Mucosa of rectum (tissue), 2 donors: ENCODE data around the gene ZFAND3.

Experiments used
- H3K27ac ChIP-seq, 2 donors: one replicate each; pipeline ENCODE4 v1.7.0; 2013; ENCODE audit warnings: inconsistent platforms in 2 of 2, low read depth in 2 of 2, low read length in 2 of 2
- H3K27me3 ChIP-seq, 2 donors: one replicate each; pipeline ENCODE4 v1.7.0; 2013; ENCODE audit warnings: low read length in 2 of 2; ENCODE audit not compliant: control insufficient read depth in 2 of 2, insufficient read depth in 2 of 2
- H3K36me3 ChIP-seq, 2 donors: one replicate each; pipeline ENCODE4 v1.7.0; 2013; ENCODE audit warnings: low read length in 2 of 2; ENCODE audit not compliant: control insufficient read depth in 2 of 2, insufficient read depth in 2 of 2
- H3K4me1 ChIP-seq, 2 donors: one replicate each; pipeline ENCODE4 v1.7.0; 2013; ENCODE audit warnings: low read length in 2 of 2, mild to moderate bottlenecking in 1 of 2; ENCODE audit not compliant: control insufficient read depth in 2 of 2, insufficient read depth in 2 of 2
- H3K4me3 ChIP-seq, 2 donors: one replicate each; pipeline ENCODE4 v1.7.0; 2013; ENCODE audit warnings: low read length in 2 of 2
- H3K9ac ChIP-seq, 2 donors: one replicate each; pipeline ENCODE4 v1.7.0; 2013; ENCODE audit warnings: low read length in 2 of 2, low read depth in 1 of 2, mild to moderate bottlenecking in 1 of 2
- H3K9me3 ChIP-seq, 2 donors: one replicate each; pipeline ENCODE4 v1.7.0; 2013; ENCODE audit warnings: low read length in 2 of 2; ENCODE audit not compliant: control insufficient read depth in 2 of 2
- donor health status: healthy.
- donor health status: Normal muscosa, but diverticular disease.

Gene ZFAND3

DNA sequence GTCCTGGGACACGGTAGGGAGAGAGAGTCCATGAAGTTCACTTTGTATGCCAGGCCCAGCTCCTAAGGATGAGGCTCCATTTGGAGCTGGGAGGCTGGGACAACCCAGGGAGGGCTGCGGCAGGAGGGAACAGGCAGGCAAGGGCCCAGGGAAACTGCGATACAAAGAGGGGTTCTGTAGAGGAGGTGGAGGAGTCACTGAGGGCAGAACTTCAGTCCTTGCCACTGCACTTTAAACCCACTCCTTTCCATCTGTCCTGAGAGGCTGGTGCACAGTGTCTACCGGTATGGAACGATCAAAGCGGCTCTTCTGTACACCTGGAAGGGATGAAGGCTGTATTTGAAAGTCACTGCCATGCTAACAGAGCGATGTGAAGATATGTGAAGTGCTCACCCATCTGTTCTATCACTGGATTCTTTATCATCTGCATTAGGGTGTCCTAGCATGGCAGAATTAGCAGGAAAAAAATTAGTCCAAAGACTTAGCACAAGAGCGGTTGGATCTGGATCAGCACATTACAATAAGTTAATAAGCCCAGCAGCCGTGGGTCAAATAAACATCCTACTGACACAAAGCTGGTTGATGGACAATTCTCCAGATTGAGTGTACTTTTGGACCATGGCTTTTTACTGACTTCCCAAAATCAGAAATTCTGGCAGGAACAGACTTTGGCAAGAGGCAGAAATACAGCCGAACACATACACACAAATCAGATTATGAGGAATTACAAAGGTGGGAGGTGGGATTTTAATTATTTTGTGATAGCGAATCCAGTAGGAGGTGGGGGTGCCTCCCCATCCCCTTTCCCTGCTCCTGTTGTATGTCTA is 20.9 kb upstream of the ZFAND3 start:
- Histone ChIP-seq H3K4me1 (no peaks in the 10 kb centered on the region), H3K27ac (no peak overlapping the region), H3K9me3 (no peaks in the 10 kb centered on the region), H3K27me3 (no peaks in the 10 kb centered on the region), H3K9ac (no peak overlapping the region), H3K36me3 (no peaks in the 10 kb centered on the region), H3K4me3 (no peak overlapping the region)

DNA sequence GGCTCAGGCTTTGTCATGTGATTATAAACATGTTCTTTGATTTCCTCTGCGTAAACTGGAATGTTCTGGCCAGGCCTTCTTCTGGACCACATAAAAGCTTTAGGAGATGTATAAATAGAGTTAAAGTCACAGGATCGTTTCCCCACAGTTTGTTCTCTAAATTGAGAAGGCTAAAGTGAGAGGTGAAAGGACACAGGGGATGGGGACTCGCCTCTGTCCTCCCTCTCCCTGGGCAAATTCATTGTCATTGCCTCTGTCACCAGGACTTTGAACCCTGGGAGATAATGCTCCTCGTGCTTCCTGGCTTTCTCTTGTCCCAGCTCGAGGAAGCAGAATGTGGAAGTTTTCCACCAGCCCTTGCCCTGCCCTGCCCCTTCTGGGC is 20.3 kb upstream of the ZFAND3 start:
- H3K9ac ChIP-seq, result no peak overlapping the region
- H3K36me3 ChIP-seq, result no peaks in the 10 kb centered on the region
- H3K4me1 ChIP-seq, result no peaks in the 10 kb centered on the region
- H3K9me3 ChIP-seq, result no peaks in the 10 kb centered on the region
- H3K27ac ChIP-seq, result no peak overlapping the region
- no peak overlapping the region for H3K4me3 ChIP-seq
- no peaks in the 10 kb centered on the region for H3K27me3 ChIP-seq

DNA sequence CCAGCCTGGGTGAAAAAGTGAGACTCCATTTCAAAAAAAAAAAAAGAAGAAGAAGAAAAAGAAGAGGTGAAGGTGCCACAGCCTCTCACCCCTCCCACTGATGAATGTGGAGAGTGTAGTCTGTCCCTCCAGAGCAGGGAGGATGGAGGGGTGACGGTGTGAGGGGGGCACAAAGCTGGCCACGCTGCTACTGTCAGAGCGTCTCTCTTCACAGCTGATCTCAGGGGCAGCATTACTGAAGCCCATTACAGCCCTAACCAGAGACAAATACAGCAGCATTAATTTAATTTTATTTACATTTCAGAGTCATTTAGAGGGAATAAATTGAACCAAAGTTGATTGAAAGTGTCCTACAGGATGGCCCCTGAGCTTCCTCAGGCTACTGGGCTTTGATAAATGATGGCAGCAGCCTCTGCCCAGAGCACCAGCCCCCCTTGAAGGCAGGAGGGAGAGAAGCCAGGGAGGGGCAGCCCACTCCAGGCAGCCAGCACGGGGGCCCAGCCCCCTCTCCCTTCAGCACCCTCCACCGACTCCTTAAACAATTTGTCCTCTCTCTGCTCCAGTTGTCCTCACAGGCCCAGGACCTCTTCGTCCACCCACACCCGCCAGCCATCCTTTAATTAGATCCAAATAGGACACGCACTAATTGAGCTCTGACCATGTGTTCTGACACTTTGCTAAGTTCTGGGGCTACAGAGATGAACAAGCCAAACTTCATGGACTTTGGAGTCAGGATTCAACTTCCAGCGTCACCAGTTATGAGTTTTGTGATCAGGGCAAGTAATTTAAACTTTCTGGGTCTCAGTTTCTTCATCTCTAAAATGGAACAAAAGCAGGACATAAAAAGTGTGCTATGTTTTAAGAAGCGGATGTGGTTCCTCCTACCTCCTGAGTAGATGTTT is 18.6 kb upstream of the ZFAND3 start:
- Histone ChIP-seq H3K4me1 (no peaks in the 10 kb centered on the region), H3K27me3 (no peaks in the 10 kb centered on the region), H3K36me3 (no peaks in the 10 kb centered on the region), H3K9ac (no peak overlapping the region), H3K4me3 (no peak overlapping the region), H3K27ac (no peak overlapping the region), H3K9me3 (no peaks in the 10 kb centered on the region)

DNA sequence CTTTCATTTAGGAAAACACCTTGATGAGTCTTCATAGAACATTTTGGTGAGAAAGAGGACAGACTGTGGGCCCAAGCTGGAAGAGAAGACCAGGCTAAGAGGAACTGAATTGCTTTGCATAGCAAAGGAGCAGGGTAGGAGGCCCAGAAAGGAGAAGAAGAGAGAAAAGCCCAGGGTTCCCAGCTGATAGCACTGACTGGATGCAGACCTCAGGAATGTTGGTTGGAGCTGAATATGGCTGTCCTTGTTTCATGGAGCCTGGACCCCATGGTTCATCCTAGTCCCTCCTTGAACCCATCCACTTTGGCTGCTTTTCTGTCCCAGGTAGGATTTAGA is 18.0 kb upstream of the ZFAND3 start:
- Histone ChIP-seq H3K4me1 (no peaks in the 10 kb centered on the region), H3K9me3 (no peaks in the 10 kb centered on the region), H3K36me3 (no peaks in the 10 kb centered on the region), H3K27me3 (no peaks in the 10 kb centered on the region), H3K27ac (no peak overlapping the region), H3K4me3 (no peak overlapping the region), H3K9ac (no peak overlapping the region)

DNA sequence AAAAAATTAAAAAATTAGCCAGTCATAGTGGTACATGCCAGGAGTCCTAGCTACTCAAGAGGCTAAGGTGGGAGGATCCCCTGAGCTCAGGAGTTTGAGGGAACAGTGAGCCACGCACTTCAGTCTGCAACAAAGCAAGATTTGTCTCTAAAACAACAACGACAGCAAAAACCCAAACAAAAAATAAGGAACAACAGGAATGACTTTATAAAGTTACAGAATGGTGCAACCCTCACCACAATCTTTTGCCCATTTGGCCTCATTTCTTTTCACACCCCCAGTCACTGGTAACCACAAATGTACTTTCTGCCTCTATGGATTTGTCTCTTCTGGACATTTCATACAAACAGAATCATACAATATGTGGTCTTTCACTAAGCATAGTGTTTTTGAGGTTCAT is 16.7 kb upstream of the ZFAND3 start:
- H3K4me3 ChIP-seq, result no peak overlapping the region
- no peak overlapping the region for H3K27ac ChIP-seq
- no peak overlapping the region for H3K9ac ChIP-seq
- H3K36me3 ChIP-seq, result no peaks in the 10 kb centered on the region
- H3K9me3 ChIP-seq, result no peaks in the 10 kb centered on the region
- no peaks in the 10 kb centered on the region for H3K4me1 ChIP-seq
- no peaks in the 10 kb centered on the region for H3K27me3 ChIP-seq

DNA sequence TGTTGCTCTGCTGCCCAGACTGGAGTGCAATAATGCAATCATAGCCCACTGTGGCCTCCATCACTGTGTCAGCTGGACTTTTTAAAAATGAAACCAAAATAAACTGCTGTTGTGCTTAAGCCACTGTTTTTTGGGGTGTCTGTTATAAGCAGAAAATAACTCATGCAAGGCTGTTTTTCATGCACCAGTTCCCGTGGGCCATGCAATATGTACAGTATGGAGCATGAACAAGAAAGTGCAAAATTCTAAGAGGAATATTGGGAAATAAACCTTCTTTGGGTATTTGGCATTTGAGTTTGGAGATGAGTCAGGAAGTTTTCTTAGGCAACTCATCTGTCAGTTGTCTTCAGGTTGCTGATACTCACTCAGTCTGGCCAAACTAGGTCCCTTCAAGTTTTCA is 14.9 kb upstream of the ZFAND3 start:
- H3K9ac ChIP-seq, result no peak overlapping the region
- H3K27me3 ChIP-seq, result no peaks in the 10 kb centered on the region
- no peak overlapping the region for H3K27ac ChIP-seq
- H3K4me1 ChIP-seq, result no peaks in the 10 kb centered on the region
- H3K4me3 ChIP-seq, result no peak overlapping the region
- no peaks in the 10 kb centered on the region for H3K36me3 ChIP-seq
- no peaks in the 10 kb centered on the region for H3K9me3 ChIP-seq

DNA sequence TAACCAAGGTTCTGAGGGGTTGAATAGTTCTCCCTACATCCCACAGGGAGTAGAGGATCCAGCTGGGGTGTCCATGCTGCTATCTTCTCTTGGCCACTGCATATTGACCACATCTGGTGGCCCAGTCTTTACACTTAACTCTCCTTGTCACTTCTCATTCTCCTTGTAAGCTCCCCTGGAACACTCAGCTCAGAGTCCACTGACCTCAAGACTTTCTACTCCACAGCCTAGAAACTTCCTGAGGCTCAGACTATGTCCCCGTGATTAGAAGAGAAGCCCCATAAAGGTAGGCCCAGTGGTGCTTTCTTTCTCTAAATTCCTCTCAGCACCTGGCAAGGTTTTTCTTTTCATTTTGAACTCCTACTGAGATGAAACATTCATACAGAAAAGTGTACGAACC is 13.3 kb upstream of the ZFAND3 start:
- Histone ChIP-seq H3K4me3 (no peak overlapping the region), H3K9ac (no peak overlapping the region), H3K27me3 (no peaks in the 10 kb centered on the region), H3K9me3 (no peaks in the 10 kb centered on the region), H3K4me1 (no peaks in the 10 kb centered on the region), H3K36me3 (no peaks in the 10 kb centered on the region), H3K27ac (no peak overlapping the region)

DNA sequence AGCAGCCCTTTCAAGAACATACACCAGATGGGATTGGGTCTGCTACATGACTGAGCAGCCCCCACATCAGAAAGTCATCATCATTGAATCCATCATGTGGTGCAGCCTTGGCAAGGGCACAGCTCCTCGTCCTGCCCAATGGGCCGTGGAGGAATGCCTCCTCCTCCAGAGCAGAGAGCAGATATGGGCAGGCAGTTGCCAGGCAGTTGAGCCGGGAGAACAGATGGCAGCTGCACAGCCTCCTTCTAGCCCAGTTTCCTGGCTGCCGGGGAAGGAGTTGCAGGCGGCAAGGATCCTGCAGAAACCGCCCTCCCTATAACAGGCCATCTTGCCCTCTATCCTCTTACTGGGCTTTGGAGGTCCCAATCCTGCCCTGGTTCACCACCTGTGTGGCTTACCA is 11.9 kb upstream of the ZFAND3 start:
- no peak overlapping the region for H3K9ac ChIP-seq
- H3K36me3 ChIP-seq, result no peaks in the 10 kb centered on the region
- no peaks in the 10 kb centered on the region for H3K27me3 ChIP-seq
- no peak overlapping the region for H3K4me3 ChIP-seq
- no peaks in the 10 kb centered on the region for H3K9me3 ChIP-seq
- no peaks in the 10 kb centered on the region for H3K4me1 ChIP-seq
- no peak overlapping the region for H3K27ac ChIP-seq

DNA sequence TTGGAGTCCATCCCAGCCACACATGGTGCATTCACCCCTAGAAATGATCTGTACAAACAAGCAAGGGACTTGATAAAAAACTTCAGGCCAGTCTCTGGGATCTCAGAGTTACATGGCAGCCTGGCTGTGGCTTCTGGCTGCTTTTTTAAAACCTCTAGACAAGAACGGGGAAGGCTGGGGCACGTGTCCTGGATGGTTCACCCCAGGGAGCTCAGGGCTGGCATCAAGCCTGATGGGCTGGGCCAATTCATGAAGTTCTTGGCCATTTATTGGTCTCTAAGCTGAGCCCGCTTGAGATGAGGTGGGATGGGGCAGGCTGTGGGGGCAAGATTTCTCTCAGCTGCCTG is 10.4 kb upstream of the ZFAND3 start:
- H3K27ac ChIP-seq, result no peak overlapping the region
- no peaks in the 10 kb centered on the region for H3K4me1 ChIP-seq

DNA sequence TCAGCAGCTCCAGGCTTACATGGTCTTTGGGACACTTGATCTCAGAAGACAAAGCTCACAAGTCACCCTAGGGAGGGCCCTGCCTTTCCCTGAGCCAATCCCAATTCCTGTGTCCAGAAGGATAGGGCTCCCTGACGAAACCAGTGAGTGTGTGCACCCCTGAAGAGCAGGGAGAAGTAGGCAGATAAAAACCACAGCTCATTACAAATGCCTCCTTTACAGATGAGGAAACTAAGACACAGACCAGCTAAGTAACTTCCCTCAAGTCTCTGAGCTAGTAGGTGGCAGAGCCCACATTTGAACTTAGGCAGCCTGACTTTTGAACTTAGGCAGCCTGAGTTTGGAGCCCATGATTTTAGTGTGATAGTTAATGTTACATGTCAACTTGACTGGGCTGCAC is 6.7 kb upstream of the ZFAND3 start:
- H3K27ac ChIP-seq, result no peak overlapping the region
- no peak overlapping the region for H3K4me3 ChIP-seq
- peaks cover 0 to under 1% of the 10 kb centered on the region in 2 donors for H3K4me1 ChIP-seq
- H3K27me3 ChIP-seq, result no peaks in the 10 kb centered on the region
- H3K36me3 ChIP-seq, result no peaks in the 10 kb centered on the region
- no peaks in the 10 kb centered on the region for H3K9me3 ChIP-seq
- no peak overlapping the region for H3K9ac ChIP-seq

More for the DNA sequence above, 10.4 kb upstream of the ZFAND3 start:
- Histone ChIP-seq H3K4me3 (no peak overlapping the region), H3K9ac (no peak overlapping the region), H3K27me3 (no peaks in the 10 kb centered on the region), H3K36me3 (no peaks in the 10 kb centered on the region), H3K9me3 (no peaks in the 10 kb centered on the region)
